ENCODE results near the gene TRNP1.
A peak's percentile ranks its signal among the peaks of the same experiment; 100 is the strongest.
"Not testable (repeated sequence)": the region's sequence is repeated elsewhere in the genome, so short reads cannot be mapped to it uniquely, and the experiment has no call there.

The TRNP1 gene

GRCh38 chr1:26976621-26977510 lies 16.6 kb upstream of the TRNP1 start:
- DNase-seq: no peak

GRCh38 chr1:26978901-26979300 lies 14.6 kb upstream of the TRNP1 start:
- no peak for DNase-seq

- no peak for DNase-seq
These were observed 12.2 kb upstream of the TRNP1 start for GRCh38 chr1:26981146-26981846.

- no peak for DNase-seq
These were observed 9.6 kb upstream of the TRNP1 start for GRCh38 chr1:26983863-26984262.

GRCh38 chr1:26984291-26984690 lies 9.2 kb upstream of the TRNP1 start:
- DNase-seq: no peak

GRCh38 chr1:26986658-26987057 lies 6.8 kb upstream of the TRNP1 start:
- DNase-seq: no peak

- DNase-seq: not testable (repeated sequence)
These were observed 3.9 kb upstream of the TRNP1 start for GRCh38 chr1:26989403-26990109.

GRCh38 chr1:26991310-26992116 lies 2.0 kb upstream of the TRNP1 start:
- DNase-seq: peak; percentile 52

DNA sequence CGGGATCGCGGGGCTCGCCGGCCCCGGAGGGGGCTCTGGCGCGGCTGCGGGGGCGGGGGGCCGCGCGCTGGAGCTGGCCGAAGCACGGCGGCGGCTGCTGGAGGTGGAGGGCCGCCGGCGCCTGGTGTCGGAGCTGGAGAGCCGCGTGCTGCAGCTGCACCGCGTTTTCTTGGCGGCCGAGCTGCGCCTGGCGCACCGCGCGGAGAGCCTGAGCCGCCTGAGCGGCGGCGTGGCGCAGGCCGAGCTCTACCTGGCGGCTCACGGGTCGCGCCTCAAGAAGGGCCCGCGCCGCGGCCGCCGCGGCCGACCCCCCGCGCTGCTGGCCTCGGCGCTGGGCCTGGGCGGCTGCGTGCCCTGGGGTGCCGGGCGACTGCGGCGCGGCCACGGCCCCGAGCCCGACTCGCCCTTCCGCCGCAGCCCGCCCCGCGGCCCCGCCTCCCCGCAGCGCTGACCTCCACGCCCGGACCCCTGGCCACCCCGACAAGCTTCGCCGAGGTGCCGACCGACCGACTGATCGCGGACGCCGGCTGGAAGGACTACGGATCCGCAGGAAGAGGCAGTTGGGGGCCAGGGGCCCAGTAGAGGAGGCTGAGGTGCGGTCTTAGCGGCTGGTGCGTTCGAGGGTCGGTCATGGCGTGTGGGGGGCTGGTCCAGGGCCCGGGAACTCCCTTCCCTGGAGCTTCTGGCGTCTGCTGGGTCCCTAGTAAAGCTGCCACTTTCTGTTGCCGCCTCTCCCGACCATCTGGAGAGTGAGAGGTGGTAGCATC lies 711 bp downstream of the TRNP1 start:
- DNase-seq: no peak

DNA sequence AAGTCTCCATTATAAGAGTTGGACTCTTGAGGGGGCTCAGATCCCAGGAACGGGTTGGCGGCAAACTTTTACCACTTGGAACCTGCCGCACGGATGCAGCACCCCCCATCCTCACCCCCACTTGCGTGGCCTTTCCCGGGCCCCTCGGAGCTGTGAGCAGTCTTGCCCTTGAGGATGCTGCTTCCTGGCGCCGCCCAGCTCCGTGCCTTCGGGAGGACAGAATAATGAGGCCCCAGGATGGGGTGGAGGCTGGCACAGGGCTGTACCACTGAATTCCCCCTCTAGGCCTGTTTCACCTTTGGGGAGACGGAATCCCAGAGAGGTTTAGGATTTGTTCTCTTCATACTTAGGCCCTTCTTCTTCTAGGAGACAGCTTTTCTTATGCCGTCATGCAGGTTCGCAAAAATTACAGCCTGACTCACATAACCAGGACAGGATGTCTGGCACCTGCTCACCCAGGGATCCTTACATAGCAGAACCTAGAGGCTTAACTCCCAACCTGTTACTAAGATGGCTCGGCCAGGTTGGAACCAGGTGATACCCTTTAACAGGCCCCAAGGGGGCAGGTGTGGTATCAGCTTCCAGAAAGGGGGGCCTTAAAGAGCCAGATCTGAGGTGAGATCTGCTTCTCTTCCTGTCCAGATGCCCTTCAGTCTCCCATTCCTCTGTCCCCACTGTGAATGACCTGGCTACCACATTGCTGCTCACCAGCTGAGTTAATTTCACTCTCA lies 1.5 kb downstream of the TRNP1 start:
- DNase-seq: peak; percentile 78

DNA sequence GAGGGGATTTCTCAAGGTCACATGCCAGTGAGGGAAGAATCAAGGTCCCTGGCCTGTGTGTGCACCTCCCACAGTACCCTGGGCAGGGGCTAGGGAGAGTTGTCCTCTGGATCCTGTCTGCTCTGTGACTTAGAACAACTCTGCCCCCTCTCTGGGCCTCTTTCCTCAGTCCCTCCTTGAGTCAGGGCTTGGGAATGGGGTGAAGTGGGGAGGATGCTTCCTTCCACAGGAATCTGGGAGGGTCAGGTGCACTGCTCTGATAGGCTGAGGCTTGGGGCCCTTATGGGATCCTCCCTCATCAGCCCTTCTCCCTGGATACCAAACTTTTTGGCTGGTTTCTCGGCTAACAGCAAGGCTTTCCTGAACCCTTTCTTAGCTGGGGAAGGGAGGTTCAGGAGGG lies 2.5 kb downstream of the TRNP1 start:
- DNase-seq: peak; percentile 93

DNA sequence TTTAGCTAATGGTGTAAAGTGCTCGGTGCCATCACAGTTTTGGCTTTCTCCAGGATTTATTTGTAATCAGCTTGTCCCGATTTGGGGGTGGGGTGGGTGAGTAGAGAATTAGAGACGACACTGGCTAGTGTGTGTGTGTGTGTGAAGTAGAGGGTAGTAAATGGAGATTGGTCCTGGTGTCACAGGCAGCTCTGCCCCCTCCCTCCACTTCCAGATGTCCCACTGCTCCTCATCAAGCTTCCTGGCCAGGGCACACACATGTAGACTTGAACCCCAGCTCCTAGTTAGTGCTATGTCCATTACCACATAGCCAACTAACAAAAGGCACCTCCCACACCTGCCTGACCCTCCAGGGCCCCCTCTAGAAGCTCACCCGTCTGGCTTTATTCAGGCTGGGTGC lies 3.2 kb downstream of the TRNP1 start:
- DNase-seq: no peak

GRCh38 chr1:26998429-26999300 lies 5.2 kb downstream of the TRNP1 start:
- peak; percentile 85 for DNase-seq

DNA sequence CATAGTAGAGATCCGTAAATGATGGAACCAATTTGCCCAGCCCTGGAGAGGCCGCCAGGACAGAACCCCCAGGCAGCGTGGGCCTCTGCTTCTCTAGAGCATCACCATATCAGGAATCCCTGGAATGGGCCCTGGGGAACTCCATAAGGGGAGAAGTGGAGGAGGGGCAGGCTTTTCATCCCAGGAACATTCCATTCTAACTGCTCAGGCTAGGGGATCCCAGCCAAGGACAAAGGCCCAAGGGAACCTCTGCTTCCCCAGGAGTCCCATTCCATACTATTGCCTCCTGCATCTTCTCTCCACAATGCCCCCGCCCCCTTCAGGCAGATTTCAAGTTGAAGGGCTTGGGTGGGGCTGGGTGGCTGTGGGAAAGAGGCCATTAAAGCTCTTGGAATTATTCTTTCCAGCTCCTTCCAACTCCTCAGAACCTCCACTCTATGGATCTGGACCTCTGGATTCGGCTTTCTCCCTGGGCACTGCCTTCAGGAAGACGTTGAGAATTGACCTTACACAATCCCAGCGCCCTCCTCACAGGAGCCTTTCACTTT lies 6.0 kb downstream of the TRNP1 start:
- DNase-seq: peak; percentile 99

DNA sequence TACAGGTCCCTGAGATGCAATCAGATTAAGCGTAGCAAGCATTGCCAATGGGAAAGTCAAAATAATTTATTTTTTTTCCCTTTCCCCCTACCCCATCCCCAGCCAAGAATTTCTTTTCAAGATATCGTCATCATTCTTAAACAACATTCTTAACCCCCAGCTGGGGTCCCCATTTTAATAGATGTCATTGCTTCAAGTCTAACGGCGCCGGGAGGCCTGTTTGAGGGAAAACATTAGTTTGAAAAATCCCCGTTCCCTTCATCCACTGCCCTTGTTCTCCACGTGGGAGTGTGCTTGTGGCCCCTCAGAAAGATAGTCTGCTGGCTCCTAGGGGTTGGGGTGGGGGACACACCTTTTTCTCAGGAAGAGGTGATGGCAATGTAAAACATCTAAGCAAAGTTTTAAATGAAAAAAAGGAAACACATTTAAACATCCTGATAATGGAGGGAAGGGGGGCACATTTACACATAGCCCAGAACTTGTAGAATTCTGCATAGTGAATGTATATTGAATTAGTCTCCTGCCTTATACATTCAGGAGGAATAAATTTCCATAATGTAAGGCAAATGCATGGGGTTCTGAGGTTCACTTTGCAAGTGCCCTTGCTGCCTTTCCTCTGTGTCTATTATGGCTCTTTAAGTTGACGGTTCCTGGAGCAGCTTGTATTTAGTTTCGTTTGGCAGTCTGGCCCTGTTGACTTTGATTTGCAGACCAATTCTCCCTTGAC lies 6.8 kb downstream of the TRNP1 start:
- DNase-seq: no peak

DNA sequence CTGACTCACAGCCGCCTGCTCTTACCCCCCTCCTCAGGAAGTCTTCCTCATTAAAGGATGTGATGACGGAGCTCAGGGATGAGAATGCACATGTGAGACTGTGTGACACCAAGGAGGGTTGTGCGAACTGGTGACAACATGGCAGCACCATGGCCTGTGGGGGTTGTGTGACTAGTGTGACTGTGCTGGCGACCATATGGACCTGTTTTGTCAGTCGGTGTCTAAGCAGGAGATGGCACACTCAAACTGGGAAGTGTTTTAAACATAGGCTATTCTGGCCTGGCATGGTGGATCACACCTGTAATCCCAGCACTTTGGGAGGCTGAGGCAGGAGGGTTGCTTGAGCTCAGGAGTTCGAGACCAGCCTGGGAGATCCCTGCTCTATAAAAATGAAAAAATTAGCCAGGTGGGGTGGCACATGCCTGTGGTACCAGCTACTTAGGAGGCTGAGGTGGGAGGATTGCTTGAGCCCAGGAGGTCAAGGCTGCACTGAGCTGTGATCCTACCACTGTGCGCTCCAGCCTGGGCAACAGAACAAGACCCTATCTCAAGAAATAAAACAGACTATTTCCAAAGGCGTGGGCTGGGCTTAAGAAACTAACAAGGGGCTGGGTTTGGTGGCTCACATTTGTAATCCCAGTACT lies 7.4 kb downstream of the TRNP1 start:
- DNase-seq: no peak

DNA sequence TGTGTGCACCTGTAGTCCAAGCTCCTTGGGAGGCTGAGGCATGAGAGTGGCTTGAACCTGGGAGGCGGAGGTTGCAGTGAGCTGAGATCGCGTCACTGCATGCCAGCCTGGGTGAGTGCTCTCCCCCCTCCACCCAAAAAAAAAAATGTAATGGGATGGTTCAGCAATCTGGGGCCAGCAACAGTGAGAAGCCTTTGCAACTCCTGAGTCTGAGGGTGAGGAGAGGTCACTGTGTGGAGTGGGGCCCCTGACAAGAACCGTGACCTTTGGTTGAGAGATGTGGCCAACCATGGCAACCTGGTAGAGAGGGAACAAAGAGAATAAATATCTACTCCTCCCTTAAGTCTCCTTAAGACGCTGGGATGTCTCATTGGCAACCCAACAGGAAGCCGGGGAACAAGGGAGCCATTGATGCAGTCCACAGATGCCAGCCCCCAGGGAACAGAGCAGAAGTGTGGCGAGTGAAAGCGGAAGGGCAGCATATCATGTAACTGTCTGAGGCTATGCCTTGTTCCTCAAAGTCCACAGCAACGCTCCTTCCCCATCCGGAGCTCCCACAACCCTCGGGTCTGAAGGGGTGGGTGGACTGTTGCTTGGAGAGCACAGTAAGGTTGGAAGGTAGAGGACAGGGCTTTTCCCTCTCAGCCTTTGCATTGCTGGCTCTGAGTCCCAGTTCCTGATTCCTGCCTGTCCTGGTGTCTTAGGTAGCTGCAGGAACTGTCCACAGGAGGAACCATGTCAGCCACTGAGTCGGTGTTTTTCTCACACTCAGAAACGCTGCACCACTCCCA lies 8.3 kb downstream of the TRNP1 start:
- DNase-seq: no peak

Data from NCI-H226 (cell line).